A549 (cell line): Measurements from ENCODE around the gene LARP4. TPM values are rescaled to one million over a fixed set of nuclear protein-coding genes. Genes with fewer than 3 reads are reported as not detected.

ENCODE experiments used
- ATAC-seq, 2 experiments: fragments of 200-7000 bp in 1 of 2; fragments of >200 bp in 1 of 2; cut with Nextera tagmentation in 1 of 2; cut with Tn5 transposase in 1 of 2; 3 replicates each; pipeline versions ENCODE4 v1.8.0 to v1.9.1; 2018 to 2020; ENCODE audit warnings: mild to moderate bottlenecking in 1 of 2, moderate library complexity in 1 of 2
- CTCF ChIA-PET: fragments of 300-600 bp; sonication (Branson Sonifier 250); formaldehyde crosslinking; extraction: SDS; loops from one replicate; lab custom pipeline; 2021; ENCODE audit warnings: antibody characterized with exemption, inconsistent platforms; lab: Yijun Ruan, JAX
- POLR2A ChIA-PET: fragments of 350-600 bp; formaldehyde crosslinking; extraction: SDS; loops from one replicate; lab custom pipeline; 2021; ENCODE audit warnings: antibody characterized with exemption, inconsistent platforms; lab: Yijun Ruan, JAX
- DNase-seq, 2 experiments: peaks; one replicate each; pipeline versions ENCODE4 v3.0.0 to v3.0.0-alpha.2; 2011 to 2016; ENCODE audit warnings: low read depth in 1 of 2, low spot score in 1 of 2
- FAIRE-seq: peaks from 2 replicates; lab custom pipeline; 2011; peaks lifted over from hg19 to GRCh38; lab: Jason Lieb, UNC
- H3K27ac ChIP-seq, 2 experiments: fragments of >200 bp; sonication (Bioruptor Twin); formaldehyde crosslinking; 3 replicates each; pipeline ENCODE4 v1.5.1; 2016 to 2017
- H3K4me1 ChIP-seq: fragments of >200 bp; sonication (Bioruptor Twin); formaldehyde crosslinking; 3 replicates; pipeline ENCODE4 v1.6.1; 2016
- H3K4me2 ChIP-seq: fragments of >200 bp; sonication (Bioruptor Twin); formaldehyde crosslinking; 3 replicates; pipeline ENCODE4 v1.6.1; 2016
- H3K4me3 ChIP-seq: fragments of >200 bp; sonication (Bioruptor Twin); formaldehyde crosslinking; 3 replicates; pipeline ENCODE4 v1.5.1; 2016
- H3K9me3 ChIP-seq: fragments of >200 bp; sonication (Bioruptor Twin); formaldehyde crosslinking; 3 replicates; pipeline ENCODE4 v1.6.1; 2016
- ATOH8 ChIP-seq: fragments of 250-450 bp; sonication (Bioruptor Pico); IDR thresholded peaks from 2 replicates; pipeline ENCODE4 v1.5.0; 2020; ENCODE audit warnings: low read depth, mild to moderate bottlenecking, moderate library complexity
- CBX2 ChIP-seq: fragments of 200-600 bp; sonication (generic); IDR thresholded peaks from 2 replicates; pipeline ENCODE4 v1.6.1; 2016; ENCODE audit warnings: low read depth, mild to moderate bottlenecking, borderline replicate concordance
- CEBPB ChIP-seq, 2 experiments: fragments of >200 bp in 1 of 2; sonication (Bioruptor Twin) in 1 of 2; formaldehyde crosslinking in 1 of 2; IDR thresholded peaks; 2 replicates each; pipeline ENCODE4 v1.6.1; 2012 to 2016
- CHD2 ChIP-seq: fragments of 150-350 bp; IDR thresholded peaks from 2 replicates; pipeline ENCODE4 v1.6.1; 2014; ENCODE audit warnings: low read length; ENCODE audit not compliant: partially characterized antibody
- EHF ChIP-seq: fragments of 250-450 bp; sonication (Bioruptor Pico); IDR thresholded peaks from 2 replicates; pipeline ENCODE4 v1.5.0; 2020; ENCODE audit warnings: mild to moderate bottlenecking
- EHMT2 ChIP-seq: fragments of 200-600 bp; sonication (generic); IDR thresholded peaks from 2 replicates; pipeline ENCODE4 v1.6.1; 2016; ENCODE audit warnings: antibody characterized with exemption, low read depth, mild to moderate bottlenecking, moderate library complexity
- ESRRA ChIP-seq: fragments of 150-350 bp; IDR thresholded peaks from 2 replicates; pipeline ENCODE4 v1.6.1; 2014; ENCODE audit warnings: mild to moderate bottlenecking, low read length, borderline replicate concordance
- FOSB ChIP-seq: fragments of 250-450 bp; sonication (Bioruptor Pico); IDR thresholded peaks from 2 replicates; pipeline ENCODE4 v1.5.0; 2020; ENCODE audit warnings: mild to moderate bottlenecking, moderate library complexity
- FOXS1 ChIP-seq: fragments of 250-450 bp; sonication (Bioruptor Pico); IDR thresholded peaks from 2 replicates; pipeline ENCODE4 v1.5.0; 2020; ENCODE audit warnings: mild to moderate bottlenecking, moderate library complexity
- HES2 ChIP-seq: fragments of >200 bp; sonication (Bioruptor Twin); formaldehyde crosslinking; IDR thresholded peaks from 2 replicates; pipeline ENCODE4 v1.6.1; 2016
- HOXA7 ChIP-seq: fragments of 250-450 bp; sonication (Bioruptor Pico); IDR thresholded peaks from 2 replicates; pipeline ENCODE4 v1.5.0; 2020; ENCODE audit warnings: mild to moderate bottlenecking, moderate library complexity
- KDM5A ChIP-seq: fragments of 200-600 bp; sonication (generic); IDR thresholded peaks from 2 replicates; pipeline ENCODE4 v1.6.1; 2016; ENCODE audit warnings: antibody characterized with exemption, mild to moderate bottlenecking
- MAX ChIP-seq: IDR thresholded peaks from 2 replicates; pipeline ENCODE4 v1.6.1; 2012
- MAZ ChIP-seq: fragments of 150-350 bp; IDR thresholded peaks from 2 replicates; pipeline ENCODE4 v1.6.1; 2014; ENCODE audit warnings: antibody characterized with exemption, low read depth, low read length, borderline replicate concordance
- MYC ChIP-seq: IDR thresholded peaks from 2 replicates; pipeline ENCODE4 v1.6.1; 2012; ENCODE audit warnings: mild to moderate bottlenecking, inconsistent platforms, low read length, improper control_type of control experiment, borderline replicate concordance
- PHF8 ChIP-seq: fragments of 200-600 bp; sonication (generic); IDR thresholded peaks from 2 replicates; pipeline ENCODE4 v1.6.1; 2016; ENCODE audit warnings: low read depth, mild to moderate bottlenecking, antibody characterized with exemption, moderate library complexity, borderline replicate concordance
- RAD21 ChIP-seq, 2 experiments: fragments of >200 bp in 1 of 2; sonication (Bioruptor Twin) in 1 of 2; formaldehyde crosslinking in 1 of 2; IDR thresholded peaks in 1 of 2; conservative IDR thresholded peaks in 1 of 2; 2 replicates in 1 of 2; 3 replicates in 1 of 2; pipeline ENCODE4 v1.6.1; 2012 to 2018; ENCODE audit warnings: inconsistent platforms in 1 of 2
- RNF2 ChIP-seq: fragments of 200-600 bp; sonication (generic); IDR thresholded peaks from 2 replicates; pipeline ENCODE4 v1.6.1; 2016; ENCODE audit warnings: low read depth, mild to moderate bottlenecking, antibody characterized with exemption, moderate library complexity, borderline replicate concordance
- ZFP36 ChIP-seq: fragments of 450-650 bp; IDR thresholded peaks from 2 replicates; pipeline ENCODE4 v1.6.1; 2014; ENCODE audit warnings: borderline replicate concordance; ENCODE audit not compliant: partially characterized antibody
- WGBS: methylation state at CpG from one replicate; pipeline ENCODE4 v1.1.6; 2017; ENCODE audit errors: missing lambda C conversion rate; 5-methylcytosine and 5-hydroxymethylcytosine counted together
- polyA plus RNA-seq, 4 experiments: library from polyadenylated mRNA; depleted of rRNA in 3 of 4; stranded (reverse); fragments of >200 nt; fragmentation: RNase III in 1 of 4; extraction: RNeasy Plus Mini Kit Qiagen cat#74134 plus additional on column Dnase treatment in 1 of 4; gene quantifications; 2 replicates in 3 of 4; 3 replicates in 1 of 4; pipeline ENCODE4 v1.2.3, GENCODE V29; 2011 to 2017
- TF ChIP-seq, protein P1 (sequence below): fragments of >200 bp; sonication (Bioruptor Twin); formaldehyde crosslinking; IDR thresholded peaks from 3 replicates; pipeline ENCODE4 v1.5.1; 2016
- TF ChIP-seq, protein P2 (sequence below): fragments of >200 bp; sonication (Bioruptor Twin); formaldehyde crosslinking; IDR thresholded peaks from 3 replicates; pipeline ENCODE4 v1.6.1; 2016
- TF ChIP-seq, protein P3 (sequence below): fragments of 250-450 bp; sonication (Bioruptor Pico); IDR thresholded peaks from 2 replicates; pipeline ENCODE4 v1.5.0; 2021; ENCODE audit warnings: mild to moderate bottlenecking, moderate library complexity, borderline replicate concordance

The LARP4 gene
- polyA plus RNA-seq, 2 of the 4 experiments (the other 2 are of a cell fraction), result 38.2 to 67.8 TPM

GRCh38 chr12:50504798-50505674 is 104.4 kb downstream of the LARP4 start, which contains the start of gene DIP2B (continued):
- TF ChIP-seq, protein P1, sequence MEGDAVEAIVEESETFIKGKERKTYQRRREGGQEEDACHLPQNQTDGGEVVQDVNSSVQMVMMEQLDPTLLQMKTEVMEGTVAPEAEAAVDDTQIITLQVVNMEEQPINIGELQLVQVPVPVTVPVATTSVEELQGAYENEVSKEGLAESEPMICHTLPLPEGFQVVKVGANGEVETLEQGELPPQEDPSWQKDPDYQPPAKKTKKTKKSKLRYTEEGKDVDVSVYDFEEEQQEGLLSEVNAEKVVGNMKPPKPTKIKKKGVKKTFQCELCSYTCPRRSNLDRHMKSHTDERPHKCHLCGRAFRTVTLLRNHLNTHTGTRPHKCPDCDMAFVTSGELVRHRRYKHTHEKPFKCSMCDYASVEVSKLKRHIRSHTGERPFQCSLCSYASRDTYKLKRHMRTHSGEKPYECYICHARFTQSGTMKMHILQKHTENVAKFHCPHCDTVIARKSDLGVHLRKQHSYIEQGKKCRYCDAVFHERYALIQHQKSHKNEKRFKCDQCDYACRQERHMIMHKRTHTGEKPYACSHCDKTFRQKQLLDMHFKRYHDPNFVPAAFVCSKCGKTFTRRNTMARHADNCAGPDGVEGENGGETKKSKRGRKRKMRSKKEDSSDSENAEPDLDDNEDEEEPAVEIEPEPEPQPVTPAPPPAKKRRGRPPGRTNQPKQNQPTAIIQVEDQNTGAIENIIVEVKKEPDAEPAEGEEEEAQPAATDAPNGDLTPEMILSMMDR, result peak; percentile 93
- TF ChIP-seq ATOH8 (CRISPR knock-in tag) (no peak), MAX (peak; percentile 84), FOSB (no peak), CHD2 (no peak), CEBPB (IDR thresholded peaks at IDR 0.05) (no peak), FOXS1 (CRISPR knock-in tag) (no peak), KDM5A (peak; percentile 62; the same call in 1 of the 2 replicates), HOXA7 (CRISPR knock-in tag) (no peak), ZFP36 (no peak), EHF (no peak), PHF8 (peak; percentile 52), MAZ (0 out of 2 replicates have a peak, but pooled peaks have one; percentile 62), ESRRA (no peak), RNF2 (no peak)
- TF ChIP-seq, protein P2, sequence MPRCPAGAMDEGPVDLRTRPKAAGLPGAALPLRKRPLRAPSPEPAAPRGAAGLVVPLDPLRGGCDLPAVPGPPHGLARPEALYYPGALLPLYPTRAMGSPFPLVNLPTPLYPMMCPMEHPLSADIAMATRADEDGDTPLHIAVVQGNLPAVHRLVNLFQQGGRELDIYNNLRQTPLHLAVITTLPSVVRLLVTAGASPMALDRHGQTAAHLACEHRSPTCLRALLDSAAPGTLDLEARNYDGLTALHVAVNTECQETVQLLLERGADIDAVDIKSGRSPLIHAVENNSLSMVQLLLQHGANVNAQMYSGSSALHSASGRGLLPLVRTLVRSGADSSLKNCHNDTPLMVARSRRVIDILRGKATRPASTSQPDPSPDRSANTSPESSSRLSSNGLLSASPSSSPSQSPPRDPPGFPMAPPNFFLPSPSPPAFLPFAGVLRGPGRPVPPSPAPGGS, result peak; percentile 61; the same call in 1 of the 3 replicates
- TF ChIP-seq, protein P3, sequence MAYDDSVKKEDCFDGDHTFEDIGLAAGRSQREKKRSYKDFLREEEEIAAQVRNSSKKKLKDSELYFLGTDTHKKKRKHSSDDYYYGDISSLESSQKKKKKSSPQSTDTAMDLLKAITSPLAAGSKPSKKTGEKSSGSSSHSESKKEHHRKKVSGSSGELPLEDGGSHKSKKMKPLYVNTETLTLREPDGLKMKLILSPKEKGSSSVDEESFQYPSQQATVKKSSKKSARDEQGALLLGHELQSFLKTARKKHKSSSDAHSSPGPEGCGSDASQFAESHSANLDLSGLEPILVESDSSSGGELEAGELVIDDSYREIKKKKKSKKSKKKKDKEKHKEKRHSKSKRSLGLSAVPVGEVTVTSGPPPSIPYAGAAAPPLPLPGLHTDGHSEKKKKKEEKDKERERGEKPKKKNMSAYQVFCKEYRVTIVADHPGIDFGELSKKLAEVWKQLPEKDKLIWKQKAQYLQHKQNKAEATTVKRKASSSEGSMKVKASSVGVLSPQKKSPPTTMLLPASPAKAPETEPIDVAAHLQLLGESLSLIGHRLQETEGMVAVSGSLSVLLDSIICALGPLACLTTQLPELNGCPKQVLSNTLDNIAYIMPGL, result peak; percentile 87; the same call in 1 of the 2 replicates

GRCh38 chr12:50505675-50506530 is 105.2 kb downstream of the LARP4 start:
- Histone ChIP-seq H3K9me3 (peaks cover 1% of the 10 kb centered on the region; the same call in 2 of the 3 replicates), H3K4me1 (peaks cover 43% of the 10 kb centered on the region), H3K4me2 (peak overlapping the region; percentile 88), H3K4me3 (peak overlapping the region; percentile 62), H3K27ac (peak overlapping the region; percentile 88 to 94)
- ATAC-seq (no peak), FAIRE-seq (no peak), DNase-seq (no peak)
- WGBS, result 27% methylated on average over 11 of the region's 11 CpGs
- ChIA-PET POLR2A (interaction anchor here (0.8 kb wide), 1 partner anchor 32 kb away, joined by 3 read pairs; no protein-coding TSS in a partner anchor), CTCF (interaction anchor here (0.9 to 8.4 kb wide), 40 partner anchors 8 to 481 kb away, joined by 3 to 182 read pairs (median 8); partner anchors contain the start of gene ATF1)
- TF ChIP-seq HES2, result no peak
- no peak for TF ChIP-seq ZFP36
- peak; percentile 4; the same call in 1 of the 2 replicates for TF ChIP-seq MAX
- TF ChIP-seq, protein P3, result no peak
- TF ChIP-seq RAD21 (conservative IDR thresholded peaks at IDR 0.05 in 1 of 2, IDR thresholded peaks at IDR 0.05 in 1 of 2), result 0 out of 5 replicates have a peak, but pooled peaks of 1 of the 2 experiments have one; percentile 4
- TF ChIP-seq CEBPB (IDR thresholded peaks at IDR 0.05), result no peak
- no peak for TF ChIP-seq FOSB
- TF ChIP-seq CBX2, result no peak
- TF ChIP-seq MYC, result no peak
- TF ChIP-seq EHMT2, result no peak
